HT1080 (cell line): ENCODE measurements around the gene MSMB. TPM values are rescaled to one million over a fixed set of nuclear protein-coding genes. Genes with fewer than 3 reads are reported as not detected.
"Not testable (repeated sequence)": the region's sequence is repeated elsewhere in the genome, so short reads cannot be mapped to it uniquely, and the experiment has no call there.

ENCODE experiments used
- DNase-seq: peaks from one replicate; pipeline ENCODE4 v3.0.0-alpha.2; 2015; ENCODE audit warnings: low read depth
- small RNA-seq: library from RNA; depleted of rRNA; stranded (forward); fragments of <200 nt; gene quantifications from one replicate; pipeline ENCODE3, GENCODE V24; 2014
- total RNA-seq: library from RNA; depleted of rRNA; stranded (reverse); fragments of >200 nt; shearing (Covaris generic); gene quantifications from 2 replicates; pipeline ENCODE4 v1.2.3, GENCODE V29; 2014; rRNA removed

The MSMB gene
- total RNA-seq, 1 experiment from 2014 or later: not detected

GRCh38 chr10:46014683-46015405 lies 31.2 kb downstream of the MSMB start:
- no peak for DNase-seq

- DNase-seq: no peak
Observed at GRCh38 chr10:46014206-46014605, 31.9 kb downstream of the MSMB start.

- no peak for DNase-seq
Observed at GRCh38 chr10:46012746-46013145, 33.3 kb downstream of the MSMB start.

- DNase-seq: peak; percentile 50
Observed at GRCh38 chr10:46006219-46006618, 39.9 kb downstream of the MSMB start.

- DNase-seq: no peak
Observed at GRCh38 chr10:46005383-46005782, 40.7 kb downstream of the MSMB start.

- no peak for DNase-seq
Observed at GRCh38 chr10:46004963-46005362, 41.1 kb downstream of the MSMB start.

- no peak for DNase-seq
Observed at GRCh38 chr10:46002916-46003693, 43.0 kb downstream of the MSMB start.

GRCh38 chr10:46002189-46002687 lies 43.8 kb downstream of the MSMB start:
- not testable (repeated sequence) for DNase-seq

- no peak for DNase-seq
Observed at GRCh38 chr10:46001187-46001756, 44.8 kb downstream of the MSMB start.

GRCh38 chr10:46000538-46000937 lies 45.5 kb downstream of the MSMB start:
- DNase-seq: no peak

- not testable (repeated sequence) for DNase-seq
Observed at GRCh38 chr10:45999955-46000354, 46.1 kb downstream of the MSMB start.

- no peak for DNase-seq
Observed at GRCh38 chr10:45997994-45998763, 47.9 kb downstream of the MSMB start.

- no peak for DNase-seq
Observed at GRCh38 chr10:45997557-45997956, 48.5 kb downstream of the MSMB start.

GRCh38 chr10:45985590-45985989 lies 60.5 kb downstream of the MSMB start:
- DNase-seq: not testable (repeated sequence)

- not testable (repeated sequence) for DNase-seq
Observed at GRCh38 chr10:45984473-45984872, 61.6 kb downstream of the MSMB start.

- DNase-seq: peak; percentile 41
Observed at GRCh38 chr10:45983538-45984186, 62.4 kb downstream of the MSMB start.

Small RNA genes within 50 kb of the gene (small RNA-seq; reads per million reads assigned to genes)
- not detected for gene SNORA74C-1

Other genes starting within 250 kb of the MSMB start
- 3.8 and 9.1 TPM in 2 replicates for gene AGAP4, start 198.8 kb downstream of the MSMB start, total RNA-seq
- 189 and 211 TPM in 2 replicates for gene TIMM23, start 73.8 kb downstream of the MSMB start, total RNA-seq
- gene NCOA4, start 15.6 kb downstream of the MSMB start, total RNA-seq: 161 and 176 TPM in 2 replicates
- gene ANTXRL, start 240.7 kb upstream of the MSMB start, total RNA-seq: 0.63 TPM in 1 of 2 replicates, not detected in the other